GM21381 (cell line): ENCODE data around the gene FILIP1.
"Not testable (repeated sequence)": the region's sequence is repeated elsewhere in the genome, so short reads cannot be mapped to it uniquely, and the experiment has no call there.

Source experiments
- ATAC-seq: cut with Tn5 transposase; IDR thresholded peaks from one replicate; pipeline ENCODE4 v1.9.1; 2021; ENCODE audit warnings: mild to moderate bottlenecking, moderate library complexity; ENCODE audit not compliant: unreplicated experiment

FILIP1 gene

GRCh38 chr6:75463061-75463460 is 30.5 kb downstream of the FILIP1 start:
- no peak for ATAC-seq

GRCh38 chr6:75460681-75461080 is 32.9 kb downstream of the FILIP1 start:
- ATAC-seq = no peak

GRCh38 chr6:75458895-75459294 is 34.7 kb downstream of the FILIP1 start:
- no peak for ATAC-seq

- no peak for ATAC-seq
These were observed 42.7 kb downstream of the FILIP1 start for GRCh38 chr6:75450903-75451302.

- no peak for ATAC-seq
These were observed 43.9 kb downstream of the FILIP1 start for GRCh38 chr6:75449630-75450206.

- peak; percentile 73 for ATAC-seq
These were observed 47.2 kb downstream of the FILIP1 start for GRCh38 chr6:75446241-75446880.

GRCh38 chr6:75445738-75446137 is 47.9 kb downstream of the FILIP1 start:
- no peak for ATAC-seq

- ATAC-seq = no peak
These were observed 48.7 kb downstream of the FILIP1 start for GRCh38 chr6:75444899-75445298.

- not testable (repeated sequence) for ATAC-seq
These were observed 51.7 kb downstream of the FILIP1 start for GRCh38 chr6:75441883-75442282.

GRCh38 chr6:75441479-75441878 is 52.1 kb downstream of the FILIP1 start:
- ATAC-seq = not testable (repeated sequence)

GRCh38 chr6:75438442-75439116 is 55.0 kb downstream of the FILIP1 start:
- ATAC-seq = no peak

- no peak for ATAC-seq
These were observed 55.6 kb downstream of the FILIP1 start for GRCh38 chr6:75438013-75438431.

GRCh38 chr6:75437421-75437891 is 56.1 kb downstream of the FILIP1 start:
- ATAC-seq = no peak

GRCh38 chr6:75436869-75437268 is 56.7 kb downstream of the FILIP1 start:
- ATAC-seq = no peak

- ATAC-seq = not testable (repeated sequence)
These were observed 60.8 kb downstream of the FILIP1 start for GRCh38 chr6:75432809-75433208.

- no peak for ATAC-seq
These were observed 62.2 kb downstream of the FILIP1 start for GRCh38 chr6:75431379-75431778.

- ATAC-seq = no peak
These were observed 62.8 kb downstream of the FILIP1 start for GRCh38 chr6:75430631-75431325.

- ATAC-seq = no peak
These were observed 64.4 kb downstream of the FILIP1 start for GRCh38 chr6:75429061-75429703.

- ATAC-seq = peak; percentile 36
These were observed 65.4 kb downstream of the FILIP1 start for GRCh38 chr6:75428204-75428603.

- ATAC-seq = no peak
These were observed 66.3 kb downstream of the FILIP1 start for GRCh38 chr6:75427329-75427728.
